Embryonic facial prominence (tissue), 1 donor: ENCODE data around the gene RASSF4.

Experiments used
- DNase-seq: peaks from one replicate; pipeline ENCODE4 v3.0.0-alpha.2; 2016; ENCODE audit errors: extremely low spot score

Gene RASSF4

GRCh38 chr10:44963772-44964633, 4.4 kb downstream of the RASSF4 start:
- DNase-seq = no peak

- DNase-seq = no peak
Measured at GRCh38 chr10:44965104-44965503, 5.5 kb downstream of the RASSF4 start.

GRCh38 chr10:44965651-44966097, 6.1 kb downstream of the RASSF4 start:
- DNase-seq = no peak

- no peak for DNase-seq
Measured at GRCh38 chr10:44966129-44966815, 6.7 kb downstream of the RASSF4 start.

- no peak for DNase-seq
Measured at GRCh38 chr10:44966816-44967509, 7.4 kb downstream of the RASSF4 start.

- no peak for DNase-seq
Measured at GRCh38 chr10:44967616-44968015, 8.0 kb downstream of the RASSF4 start.

- DNase-seq = no peak
Measured at GRCh38 chr10:44968091-44968490, 8.5 kb downstream of the RASSF4 start.

GRCh38 chr10:44968500-44969400, 9.1 kb downstream of the RASSF4 start:
- no peak for DNase-seq

- no peak for DNase-seq
Measured at GRCh38 chr10:44969854-44970253, 10.3 kb downstream of the RASSF4 start.

- no peak for DNase-seq
Measured at GRCh38 chr10:44970812-44971395, 11.3 kb downstream of the RASSF4 start.

GRCh38 chr10:44971434-44971833, 11.8 kb downstream of the RASSF4 start:
- no peak for DNase-seq

- no peak for DNase-seq
Measured at GRCh38 chr10:44971935-44972757, 12.5 kb downstream of the RASSF4 start.

- DNase-seq = no peak
Measured at GRCh38 chr10:44972874-44973306, 13.3 kb downstream of the RASSF4 start.

- DNase-seq = no peak
Measured at GRCh38 chr10:44973323-44974081, 13.9 kb downstream of the RASSF4 start.

- no peak for DNase-seq
Measured at GRCh38 chr10:44974082-44974627, 14.6 kb downstream of the RASSF4 start.

- no peak for DNase-seq
Measured at GRCh38 chr10:44974628-44975430, 15.2 kb downstream of the RASSF4 start.

- DNase-seq = no peak
Measured at GRCh38 chr10:44975431-44976331, 16.1 kb downstream of the RASSF4 start.
